GM12892 (cell line): ENCODE results near the gene SURF2.

Experiments used
- POLR2AphosphoS5 ChIP-seq: IDR thresholded peaks from 2 replicates; pipeline ENCODE4 v1.6.1; 2011; ENCODE audit warnings: low read depth, low read length, control low read depth
- TAF1 ChIP-seq: IDR thresholded peaks from 2 replicates; pipeline ENCODE4 v1.6.1; 2011; ENCODE audit warnings: low read depth, mild to moderate bottlenecking, control low read depth, low read length, borderline replicate concordance

- TF ChIP-seq TAF1 (no peak), POLR2AphosphoS5 (no peak)
These were observed 43.9 kb downstream of the SURF2 start for GRCh38 chr9:133400292-133400691.
